ENCODE results near the gene PUM1.

PUM1 gene

DNA sequence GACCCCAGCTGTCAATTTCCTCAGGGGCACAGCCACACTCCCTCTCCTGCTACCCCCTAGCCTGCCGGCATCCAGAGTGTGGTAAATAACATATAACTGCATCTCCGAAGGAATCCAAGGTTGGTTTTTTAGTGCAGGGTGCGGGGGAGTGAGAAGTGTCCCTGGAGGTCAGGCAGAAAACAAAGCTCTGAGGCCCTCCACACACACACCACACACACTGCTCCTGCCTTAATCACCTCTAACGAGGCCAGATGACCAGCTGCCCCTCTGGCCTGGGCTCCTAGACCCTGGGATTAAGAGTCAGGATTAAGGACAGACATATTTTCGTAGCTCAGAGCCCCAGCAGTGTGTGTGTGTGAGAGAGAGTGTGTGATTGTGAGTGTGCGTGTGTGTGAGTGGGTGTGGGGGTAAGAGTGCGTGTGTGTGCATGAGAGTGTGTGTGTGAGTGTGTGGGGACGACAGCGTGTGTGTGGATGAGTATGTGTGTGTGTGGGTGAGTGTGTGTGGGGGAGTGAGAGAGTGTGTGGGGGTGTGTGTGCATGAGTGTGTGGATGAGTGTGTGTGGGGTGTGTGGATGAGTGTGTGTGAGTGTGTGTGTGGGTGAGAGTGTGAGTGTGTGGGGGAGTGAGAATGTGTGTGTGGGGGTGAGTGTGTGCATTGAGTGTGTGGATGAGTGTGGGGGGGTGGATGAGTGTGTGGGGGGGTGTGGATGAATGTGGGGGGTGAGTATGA lies 171.6 kb downstream of the PUM1 start:
- DNase-seq (ENCODE audit: low read depth in 2 of 2): no peak

DNA sequence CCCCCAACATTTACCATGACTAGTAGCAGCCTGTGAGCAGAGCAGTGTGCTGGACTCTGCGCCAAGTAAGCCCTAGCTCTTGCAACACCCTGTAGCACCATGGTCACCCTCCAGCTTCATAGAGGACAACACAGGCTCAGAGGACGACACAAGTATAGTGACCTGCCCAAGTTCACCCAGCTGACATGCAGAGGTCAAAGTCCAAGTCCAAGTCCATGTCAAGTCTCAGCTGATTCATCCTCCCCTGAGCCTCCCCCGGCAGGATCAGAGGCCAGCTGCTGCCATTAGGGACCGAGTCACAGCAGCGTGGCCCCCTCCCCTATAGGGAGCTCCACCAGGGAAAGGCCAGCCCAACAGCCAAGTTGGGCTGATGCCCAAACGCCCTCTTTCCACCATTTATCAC lies 172.8 kb downstream of the PUM1 start:
- DNase-seq (ENCODE audit: low read depth in 2 of 2): no peak

DNA sequence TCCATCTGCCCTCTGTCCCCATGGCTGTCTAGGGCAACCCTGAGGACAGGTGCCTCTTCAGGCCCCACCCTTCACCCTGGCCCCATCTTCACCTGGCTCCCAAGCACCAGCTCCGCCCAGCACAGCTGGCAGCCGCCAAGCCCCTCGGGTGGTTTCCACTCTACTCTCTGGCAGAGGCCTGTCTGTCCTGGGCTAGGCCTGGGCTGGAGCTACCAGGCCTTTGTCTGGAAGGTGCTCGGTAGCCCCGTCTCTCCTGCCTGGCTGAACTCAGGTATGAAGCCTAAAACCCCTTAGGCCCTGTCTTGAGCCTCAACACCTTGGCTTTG lies 174.3 kb downstream of the PUM1 start:
- DNase-seq (ENCODE audit: low read depth in 2 of 2): no peak

DNA sequence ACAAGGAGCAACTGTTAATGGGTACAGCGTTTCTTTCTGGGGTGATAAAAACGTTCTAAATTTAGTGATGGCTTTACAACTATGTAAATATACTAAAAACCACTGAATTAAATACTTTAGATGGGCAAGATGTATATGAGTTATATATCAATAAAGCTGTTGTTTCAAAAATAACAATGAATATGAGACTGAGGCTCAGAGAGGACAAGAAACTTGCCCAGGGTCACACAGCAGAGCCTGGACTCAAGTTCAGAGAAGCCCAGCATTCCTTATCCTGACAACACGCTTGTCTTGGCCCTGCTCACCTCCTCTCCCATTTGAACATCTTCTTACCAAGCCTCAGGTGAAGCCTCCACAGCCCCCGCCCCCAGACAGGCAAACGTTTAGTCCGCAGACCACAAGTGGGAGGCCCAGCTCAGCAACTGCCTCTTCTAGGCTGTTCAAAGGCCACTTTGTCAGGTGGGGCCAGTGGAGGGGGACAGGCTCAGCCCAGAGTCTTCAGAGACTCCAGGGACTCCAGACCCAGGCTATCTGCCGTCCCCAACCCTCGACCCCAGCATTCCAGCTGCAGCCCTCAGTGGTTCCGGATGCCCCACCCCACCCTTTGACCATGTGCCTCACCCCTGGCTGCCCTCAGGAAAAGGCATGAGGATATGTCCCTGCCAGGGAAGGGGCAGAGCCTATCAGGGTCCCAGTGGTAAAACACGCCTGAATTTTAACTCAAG lies 174.9 kb downstream of the PUM1 start:
- DNase-seq (ENCODE audit: low read depth in 2 of 2): no peak

DNA sequence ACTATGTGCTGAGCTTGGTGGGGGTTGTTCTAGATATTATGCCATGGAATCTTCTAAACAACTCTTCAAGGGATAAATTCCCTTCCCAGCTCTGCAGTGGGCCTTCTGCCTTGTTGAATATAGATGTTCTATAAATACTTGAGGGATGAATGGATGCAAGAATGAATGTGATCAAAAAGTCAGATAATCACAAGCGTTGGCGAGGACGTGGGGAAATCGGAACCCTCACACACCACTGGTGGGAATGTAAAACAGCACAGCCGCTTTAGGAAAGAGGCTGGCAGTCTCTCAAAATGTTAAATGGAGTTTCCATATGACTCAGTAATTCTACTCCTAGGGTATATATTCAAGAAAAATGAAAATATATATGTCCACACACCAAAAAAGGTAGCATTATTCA lies 176.0 kb downstream of the PUM1 start:
- no peak for DNase-seq (ENCODE audit: low read depth in 2 of 2)

DNA sequence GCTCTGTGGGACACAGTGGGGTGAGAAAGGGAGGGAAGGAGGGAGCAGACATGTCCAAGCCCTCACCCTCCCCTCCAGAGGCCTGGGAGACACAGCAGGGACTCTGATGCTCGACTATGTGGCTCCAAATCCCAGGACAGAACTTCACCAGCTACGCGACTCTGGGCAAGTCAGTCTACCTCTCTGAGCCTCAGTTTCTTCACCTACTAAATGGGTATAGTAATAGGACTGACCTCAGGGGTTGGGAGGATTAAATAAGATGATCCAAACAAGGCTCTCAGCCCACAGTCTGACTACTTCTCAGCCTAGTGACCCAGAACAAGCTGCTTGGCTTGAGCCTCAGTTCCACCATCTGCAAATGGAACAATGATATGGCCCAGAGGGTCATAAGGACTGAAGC lies 176.5 kb downstream of the PUM1 start:
- no peak for DNase-seq (ENCODE audit: low read depth in 2 of 2)

DNA sequence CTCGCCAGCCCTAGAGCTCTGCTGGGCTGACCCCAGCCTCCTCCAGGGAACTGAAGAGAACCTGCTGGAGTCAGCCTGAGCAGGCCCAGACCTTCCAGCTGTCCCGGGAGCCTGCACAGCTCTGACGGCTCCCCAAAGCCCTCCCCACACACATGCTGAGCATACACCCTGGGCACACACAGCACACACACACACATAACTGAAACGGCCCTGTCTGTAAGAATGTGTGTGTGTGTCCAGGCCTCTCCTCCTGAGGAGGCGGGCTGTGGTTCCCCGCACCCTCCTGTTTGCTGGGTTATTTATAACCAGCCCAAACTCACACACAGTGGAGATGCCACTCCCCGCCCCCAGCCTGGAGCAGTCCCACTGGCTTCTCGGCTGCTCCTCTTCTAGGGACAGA lies 177.1 kb downstream of the PUM1 start:
- DNase-seq (ENCODE audit: low read depth in 2 of 2): no peak

DNA sequence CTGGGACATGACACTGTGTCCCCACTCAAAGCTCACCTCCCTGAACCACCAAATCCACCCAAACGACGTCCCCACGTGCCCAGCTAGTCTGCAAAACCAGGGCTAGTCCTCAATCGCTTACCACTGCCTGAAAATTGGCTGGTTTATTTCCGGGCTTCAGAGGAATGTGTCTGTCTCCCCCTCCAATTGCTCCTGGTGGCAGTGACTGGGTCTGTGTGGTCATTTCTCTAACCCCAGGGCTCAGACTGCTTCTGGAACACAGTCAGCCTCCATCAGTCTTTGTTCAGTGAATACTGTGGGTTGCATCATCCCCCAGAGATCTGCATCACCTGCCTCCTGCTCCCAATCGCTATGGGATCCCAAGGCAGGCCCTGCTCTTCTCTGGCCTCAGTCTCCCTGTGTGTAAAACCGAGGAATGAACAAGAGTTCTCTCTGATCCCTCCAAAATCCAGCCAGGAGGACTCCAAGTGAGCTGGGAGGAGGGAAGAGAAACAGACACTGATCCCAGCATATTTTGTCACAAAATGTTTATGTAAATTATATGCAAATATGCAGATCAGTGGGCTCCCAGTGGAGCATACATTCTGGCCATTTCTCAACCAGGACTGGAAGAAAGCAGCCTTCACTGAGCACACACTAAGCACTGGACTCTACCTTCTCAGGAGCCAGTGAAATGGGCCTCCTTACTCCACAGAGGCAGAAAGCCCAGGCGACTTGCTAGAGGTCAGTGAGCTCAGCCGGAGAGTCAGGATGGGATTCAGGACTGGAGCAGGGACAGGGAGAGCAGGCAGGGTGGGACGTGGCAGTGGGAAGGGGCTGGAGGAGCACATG lies 177.8 kb downstream of the PUM1 start:
- DNase-seq (ENCODE audit: low read depth in 2 of 2): no peak

DNA sequence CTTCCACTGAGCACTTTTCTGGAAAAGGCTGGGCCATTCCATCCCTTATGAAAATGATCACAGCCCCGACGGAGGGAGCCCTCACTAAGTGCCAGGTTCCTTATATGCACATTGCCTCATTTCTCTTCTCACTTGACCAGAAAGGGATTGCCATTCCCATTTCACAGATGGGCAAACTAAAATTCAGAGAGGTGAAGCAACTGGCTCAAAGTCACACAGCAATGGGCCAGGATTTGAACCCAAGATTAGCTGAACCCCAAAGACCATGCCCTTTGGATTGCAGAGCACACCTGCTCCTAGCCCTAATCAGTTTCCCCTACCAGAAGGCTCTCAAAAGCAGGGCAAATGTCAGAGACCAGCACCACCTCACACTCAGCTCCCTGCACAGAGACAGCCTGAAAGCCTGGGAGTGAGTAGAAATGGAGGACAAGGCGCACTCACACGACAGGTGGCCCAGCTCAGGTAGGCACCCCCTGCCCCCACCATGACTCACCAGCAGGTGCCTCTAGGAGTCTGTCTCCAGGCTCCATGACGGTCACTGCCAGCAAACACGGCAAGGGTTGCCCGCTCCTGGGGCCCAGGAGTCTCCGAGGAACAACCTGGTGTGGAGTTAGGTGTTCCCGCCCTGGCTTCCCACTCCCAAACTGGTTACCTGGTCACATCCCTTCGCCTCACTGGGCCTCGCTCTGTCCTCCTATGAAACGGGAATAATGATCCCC lies 178.6 kb downstream of the PUM1 start:
- no peak for DNase-seq (ENCODE audit: low read depth in 2 of 2)

DNA sequence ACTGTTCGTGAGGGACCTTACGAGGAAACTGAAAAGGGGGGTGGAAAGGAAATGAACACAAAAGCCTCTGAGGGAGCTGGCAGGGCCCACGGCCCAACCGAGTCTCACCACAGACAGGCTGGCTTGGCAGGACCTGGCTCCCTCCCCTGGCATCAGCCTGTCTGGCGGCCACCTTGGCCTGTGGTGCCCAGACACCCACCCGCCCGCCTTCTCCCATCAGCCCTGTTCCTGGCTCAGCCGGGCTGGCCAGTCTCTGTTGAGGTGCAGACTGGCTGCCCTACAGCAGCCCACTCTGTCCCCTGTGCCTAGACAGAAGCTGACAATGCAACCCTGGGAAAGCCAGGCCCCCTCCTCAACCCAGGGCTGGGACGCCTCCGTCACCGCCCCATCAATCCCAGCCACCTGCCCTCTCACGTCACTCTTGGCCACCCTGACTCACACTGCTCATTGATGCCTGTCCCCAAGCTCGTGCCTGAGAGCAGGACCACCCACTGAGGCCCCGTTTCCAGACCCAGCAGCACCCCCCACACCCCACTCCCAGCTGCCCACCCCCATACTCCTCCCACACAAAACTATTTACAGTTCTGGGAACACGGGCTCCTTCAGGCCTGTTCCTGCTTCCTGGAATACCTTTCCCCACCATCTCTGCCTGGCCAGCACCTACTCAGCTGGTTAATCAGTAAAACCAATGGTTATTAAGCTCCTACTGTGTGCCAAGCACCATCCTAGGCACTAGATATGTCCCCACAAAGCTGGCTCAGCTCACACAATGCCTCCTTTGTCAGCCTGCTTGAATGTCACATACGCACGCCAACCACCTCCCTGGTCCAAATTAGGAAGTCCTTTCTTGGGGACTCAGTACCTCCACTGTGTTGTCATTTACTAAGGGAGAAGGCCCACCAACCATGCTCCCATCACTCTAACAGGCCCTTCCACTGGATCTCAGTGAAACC lies 179.7 kb downstream of the PUM1 start:
- no peak for DNase-seq (ENCODE audit: low read depth in 2 of 2)

DNA sequence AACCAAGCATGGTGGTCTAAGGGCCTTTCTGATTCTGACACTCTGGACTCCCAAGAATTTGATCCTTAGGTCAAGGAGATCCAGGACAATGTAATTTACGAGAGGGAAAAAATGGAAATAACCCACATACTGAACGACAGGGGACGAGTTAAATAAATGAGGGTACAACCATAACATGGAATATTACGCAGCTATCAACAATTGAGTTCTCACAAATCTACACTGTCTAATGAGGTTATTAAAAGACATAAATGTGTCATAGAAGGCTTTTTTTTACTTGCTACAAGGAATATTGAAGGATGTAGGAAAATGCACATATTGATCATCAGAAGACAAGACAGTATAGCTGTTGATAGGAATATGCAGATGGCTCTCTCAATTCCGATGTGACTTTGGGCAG lies 180.8 kb downstream of the PUM1 start:
- DNase-seq (ENCODE audit: low read depth in 2 of 2): no peak

DNA sequence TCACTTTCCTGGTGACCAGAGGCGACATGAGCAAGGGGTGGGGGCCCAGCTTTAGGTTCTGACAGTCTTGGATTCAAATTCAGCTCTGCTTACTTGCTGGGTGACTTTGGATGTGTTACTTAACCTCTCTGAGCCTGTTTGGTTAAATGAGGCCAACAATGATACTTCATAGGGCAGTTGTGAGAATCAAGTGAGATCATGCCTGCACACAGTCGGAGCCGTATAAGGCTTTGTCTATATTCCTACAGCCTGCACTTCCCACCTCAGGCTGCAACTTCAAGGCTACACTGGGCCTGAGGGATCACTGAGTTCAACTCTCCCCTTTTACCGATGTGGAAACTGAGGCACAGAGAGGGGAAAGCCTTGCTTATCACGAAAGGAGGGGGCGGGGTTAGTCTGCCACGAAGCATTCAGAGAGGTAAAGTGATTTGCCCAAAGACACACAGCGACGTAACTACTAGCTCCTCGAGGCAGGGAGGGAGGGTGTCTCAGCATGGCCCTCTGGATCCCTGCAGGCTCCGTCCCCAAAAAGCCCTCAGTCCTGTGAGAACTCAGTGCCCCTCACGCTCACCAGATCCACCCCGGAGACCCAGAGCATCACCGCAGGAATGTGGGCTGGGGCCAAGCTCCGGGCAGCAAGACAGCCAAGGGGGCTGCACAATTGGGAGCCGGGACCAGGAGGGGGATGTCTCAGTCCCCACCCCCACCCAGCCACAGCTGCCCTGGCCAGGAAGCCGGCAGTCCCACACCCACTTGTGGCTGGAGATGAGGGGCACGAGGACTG lies 181.9 kb downstream of the PUM1 start:
- DNase-seq (ENCODE audit: low read depth in 2 of 2): no peak

DNA sequence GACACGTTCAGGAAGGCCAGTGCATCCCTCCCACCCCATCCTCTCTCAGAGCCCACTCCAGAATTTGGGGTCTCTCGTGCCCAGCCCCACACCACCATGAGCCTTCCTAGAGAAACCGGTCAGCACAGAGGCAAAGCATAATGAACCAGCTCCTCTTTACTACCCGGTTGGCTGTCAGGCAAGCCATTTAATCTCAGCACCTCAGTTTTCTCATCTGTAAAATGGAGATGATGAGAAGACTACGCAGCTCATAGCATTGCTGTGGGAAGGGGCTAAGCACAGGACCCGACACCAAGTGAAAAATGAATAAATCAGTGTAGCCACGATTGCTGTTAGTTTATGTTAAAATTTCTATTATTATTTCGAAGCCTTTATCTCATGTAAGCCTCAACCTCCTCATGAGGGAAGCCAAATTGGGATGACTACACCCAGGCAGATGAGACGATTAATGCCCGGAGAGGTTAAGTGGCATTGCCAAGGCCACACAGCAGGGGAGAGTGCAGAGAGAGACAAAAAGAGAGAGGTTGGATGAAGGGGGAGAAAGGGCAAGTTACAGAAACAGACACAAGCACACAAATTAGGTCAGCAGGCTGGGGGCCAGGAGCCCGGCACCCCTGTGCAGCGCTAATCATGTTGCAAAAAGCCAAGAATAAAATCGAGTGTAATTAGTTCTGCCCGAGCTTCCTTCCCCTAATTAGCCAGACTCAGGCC lies 182.7 kb downstream of the PUM1 start:
- DNase-seq (ENCODE audit: low read depth in 2 of 2): no peak

Measured in stimulated activated CD4-positive, alpha-beta T cell treated with anti-CD3 and anti-CD28 coated beads, Interleukin-1b, Interleukin-23, amount 100 ng/mL, for 1 hour (primary cell).